Neutrophil (primary cell): ENCODE results near the gene CMTM8.

Experiments used
- H3K27ac ChIP-seq: fragments of 200-600 bp; sonication (generic); 2 replicates; pipeline ENCODE4 v1.5.1; 2016; ENCODE audit warnings: mild to moderate bottlenecking, moderate library complexity
- H3K27me3 ChIP-seq: fragments of 200-600 bp; sonication (generic); 2 replicates; pipeline ENCODE4 v1.6.0; 2016; ENCODE audit warnings: mild to moderate bottlenecking
- H3K36me3 ChIP-seq: fragments of 200-600 bp; sonication (generic); 2 replicates; pipeline ENCODE4 v1.5.1; 2017
- H3K4me1 ChIP-seq, 2 experiments: fragments of 200-600 bp in 1 of 2; sonication (generic) in 1 of 2; 1 replicate in 1 of 2; 2 replicates in 1 of 2; pipeline versions ENCODE4 v1.5.1 to v1.6.1; 2013 to 2016; ENCODE audit warnings: low read depth in 1 of 2, low read length in 1 of 2, mild to moderate bottlenecking in 1 of 2, moderate library complexity in 1 of 2; ENCODE audit not compliant: control insufficient read depth in 1 of 2, insufficient read depth in 1 of 2
- H3K4me3 ChIP-seq, 2 experiments: fragments of 200-600 bp in 1 of 2; sonication (generic) in 1 of 2; 1 replicate in 1 of 2; 2 replicates in 1 of 2; pipeline ENCODE4 v1.5.1; 2013 to 2016; ENCODE audit warnings: low read depth in 1 of 2, low read length in 1 of 2, mild to moderate bottlenecking in 1 of 2, moderate library complexity in 1 of 2
- H3K9me3 ChIP-seq: fragments of 200-600 bp; sonication (generic); 2 replicates; pipeline ENCODE4 v1.5.1; 2016
- CTCF ChIP-seq: fragments of 200-600 bp; sonication (generic); IDR thresholded peaks from 2 replicates; pipeline ENCODE4 v1.5.1; 2016; ENCODE audit warnings: antibody characterized with exemption

Gene CMTM8

GRCh38 chr3:32243519-32243918 is 5.0 kb downstream of the CMTM8 start:
- no peak overlapping the region for H3K27ac ChIP-seq
- no peak overlapping the region for H3K4me3 ChIP-seq
- no peak for TF ChIP-seq CTCF
- no peaks in the 10 kb centered on the region for H3K36me3 ChIP-seq
- peaks cover 32% of the 10 kb centered on the region for H3K27me3 ChIP-seq
- H3K9me3 ChIP-seq: no peaks in the 10 kb centered on the region
- peaks cover 10% of the 10 kb centered on the region in 2 experiments for H3K4me1 ChIP-seq

- H3K27ac ChIP-seq: no peak overlapping the region
- H3K4me3 ChIP-seq: no peak overlapping the region
- no peaks in the 10 kb centered on the region for H3K36me3 ChIP-seq
- H3K9me3 ChIP-seq: no peaks in the 10 kb centered on the region
- H3K27me3 ChIP-seq: peaks cover 16% of the 10 kb centered on the region
- peaks cover 4% of the 10 kb centered on the region in 2 experiments for H3K4me1 ChIP-seq
- TF ChIP-seq CTCF: no peak
Observed at GRCh38 chr3:32245200-32245599, 6.7 kb downstream of the CMTM8 start.

GRCh38 chr3:32246079-32246675 is 7.7 kb downstream of the CMTM8 start:
- no peak overlapping the region for H3K4me3 ChIP-seq
- no peak for TF ChIP-seq CTCF
- peaks cover 4% of the 10 kb centered on the region in 2 experiments for H3K4me1 ChIP-seq
- no peaks in the 10 kb centered on the region for H3K9me3 ChIP-seq
- H3K27ac ChIP-seq: no peak overlapping the region
- H3K36me3 ChIP-seq: no peaks in the 10 kb centered on the region
- peaks cover 7% of the 10 kb centered on the region for H3K27me3 ChIP-seq

- no peak overlapping the region for H3K27ac ChIP-seq
- H3K4me1 ChIP-seq: peaks cover 4% of the 10 kb centered on the region in 2 experiments
- no peaks in the 10 kb centered on the region for H3K36me3 ChIP-seq
- H3K9me3 ChIP-seq: no peaks in the 10 kb centered on the region
- H3K27me3 ChIP-seq: peaks cover 7% of the 10 kb centered on the region
- no peak for TF ChIP-seq CTCF
- H3K4me3 ChIP-seq: no peak overlapping the region
Observed at GRCh38 chr3:32249184-32249782, 10.8 kb downstream of the CMTM8 start.

- Histone ChIP-seq H3K4me3 (no peak overlapping the region), H3K27ac (no peak overlapping the region), H3K27me3 (no peaks in the 10 kb centered on the region), H3K9me3 (no peaks in the 10 kb centered on the region), H3K36me3 (no peaks in the 10 kb centered on the region), H3K4me1 (peaks cover 2 to 10% of the 10 kb centered on the region in 2 experiments)
- no peak for TF ChIP-seq CTCF
Observed at GRCh38 chr3:32254268-32254667, 15.8 kb downstream of the CMTM8 start.
